Stimulated activated CD4-positive, alpha-beta T cell treated with anti-CD3 and anti-CD28 coated beads, Interleukin-2, amount 100 ng/mL, for 48 hours (primary cell): ENCODE results near the gene AKR1C4.
"Not testable (repeated sequence)": the region's sequence is repeated elsewhere in the genome, so short reads cannot be mapped to it uniquely, and the experiment has no call there.

Source experiments
- DNase-seq, 2 donors: peaks; one replicate each; pipeline ENCODE4 v3.0.0-alpha.2; 2020

Gene AKR1C4

GRCh38 chr10:5209776-5210175 is 13.1 kb downstream of the AKR1C4 start:
- not testable (repeated sequence) for DNase-seq

DNA sequence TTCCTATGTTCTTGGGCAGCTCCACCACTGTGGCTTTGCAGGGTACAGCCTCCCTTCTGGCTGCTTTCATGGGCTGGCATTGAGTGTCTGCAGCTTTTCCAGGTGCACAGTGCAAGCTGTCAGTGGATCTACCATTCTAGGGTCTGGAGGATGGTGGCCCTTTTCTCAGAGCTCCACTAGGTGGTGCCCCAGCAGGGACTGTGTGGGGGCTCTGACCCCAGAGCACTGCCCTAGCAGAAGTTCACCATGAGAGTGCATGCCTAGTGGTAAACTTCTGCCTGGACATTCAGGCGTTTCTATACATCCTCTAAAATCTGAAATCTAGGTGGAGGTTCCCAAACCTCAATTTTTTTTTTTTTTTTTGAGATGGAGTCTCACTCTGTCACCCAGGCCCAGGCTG is 13.6 kb downstream of the AKR1C4 start:
- DNase-seq = not testable (repeated sequence)

- no peak for DNase-seq
Measured at GRCh38 chr10:5211696-5212536, 15.3 kb downstream of the AKR1C4 start.

GRCh38 chr10:5216801-5217200 is 20.2 kb downstream of the AKR1C4 start:
- DNase-seq = no peak

DNA sequence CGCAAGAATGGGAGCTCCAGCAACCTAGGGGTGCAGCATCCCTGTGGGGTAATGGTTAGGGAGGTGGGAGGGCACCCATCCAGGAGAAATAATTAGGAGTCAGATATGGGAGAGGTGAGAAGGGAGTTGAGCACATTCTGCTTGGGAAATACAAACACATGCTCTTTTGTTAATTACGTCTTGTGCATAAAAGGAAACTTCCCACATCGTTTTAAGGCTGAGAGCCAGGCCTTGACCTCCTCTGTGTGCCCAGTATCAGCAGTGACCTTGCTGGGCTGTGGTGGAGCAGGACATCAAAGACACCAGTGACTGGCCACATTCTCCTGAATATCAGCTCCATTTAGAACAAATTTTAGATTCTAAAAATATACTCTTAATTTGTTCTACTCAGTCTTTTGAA is 22.6 kb downstream of the AKR1C4 start:
- DNase-seq = no peak

- not testable (repeated sequence) for DNase-seq
Measured at GRCh38 chr10:5222942-5223341, 26.3 kb downstream of the AKR1C4 start.

- no peak for DNase-seq
Measured at GRCh38 chr10:5229019-5229418, 32.4 kb downstream of the AKR1C4 start.

DNA sequence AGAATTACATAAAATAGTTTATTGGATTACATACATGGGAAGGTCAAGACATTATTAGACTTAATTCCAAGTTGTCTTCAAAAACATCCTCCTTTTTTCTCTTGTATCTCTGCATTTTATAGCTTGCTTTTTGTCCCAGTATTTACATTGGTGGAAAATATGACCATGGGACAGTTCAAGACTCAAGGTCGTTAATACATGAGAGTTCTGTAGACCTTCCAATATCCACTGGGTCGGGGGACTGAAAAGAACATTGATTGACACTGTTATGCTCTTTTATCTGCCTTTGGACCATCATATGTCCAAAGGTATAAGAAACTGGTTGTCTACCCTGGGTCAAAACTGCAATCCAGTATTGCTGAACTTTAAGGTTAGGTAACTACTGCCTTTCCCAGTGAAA is 36.7 kb downstream of the AKR1C4 start:
- DNase-seq = no peak

DNA sequence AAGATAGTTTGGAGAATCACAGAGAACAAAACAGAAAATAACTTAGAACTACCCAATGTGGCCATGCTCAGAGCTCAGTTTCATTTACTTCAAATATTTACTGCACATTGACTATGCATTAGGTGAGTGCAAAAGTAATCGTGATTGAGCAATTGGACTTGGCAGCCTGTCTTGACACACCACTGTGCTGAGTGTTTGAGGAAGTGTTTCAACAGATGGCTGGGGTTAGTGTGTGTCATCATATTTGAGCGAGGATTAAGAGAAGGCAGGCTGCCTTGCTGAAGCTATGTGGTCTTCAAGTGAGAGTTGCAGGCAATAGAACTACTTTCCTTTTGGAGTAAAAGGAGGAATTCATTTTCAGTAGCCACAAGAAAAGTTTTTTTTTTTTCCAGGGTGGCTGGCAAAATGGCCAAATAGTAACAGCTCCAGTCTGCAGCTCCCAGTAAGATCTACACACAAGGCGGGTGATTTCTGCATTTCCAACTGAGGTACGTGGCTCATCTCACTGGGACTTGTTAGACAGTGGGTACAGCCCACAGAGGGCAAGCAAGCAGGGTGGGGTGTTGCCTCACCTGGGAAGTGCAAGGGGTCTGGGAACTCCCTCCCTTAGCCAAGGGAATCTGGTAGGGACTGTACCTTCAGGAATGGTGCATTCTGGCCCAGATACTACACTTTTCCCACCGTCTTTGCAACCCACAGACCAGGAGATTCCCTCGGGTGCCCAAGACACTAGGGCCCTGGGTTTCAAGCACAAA is 37.6 kb downstream of the AKR1C4 start:
- no peak for DNase-seq

GRCh38 chr10:5237541-5237940 is 40.9 kb downstream of the AKR1C4 start:
- DNase-seq = not testable (repeated sequence)

GRCh38 chr10:5242585-5242984 is 45.9 kb downstream of the AKR1C4 start:
- DNase-seq = no peak

DNA sequence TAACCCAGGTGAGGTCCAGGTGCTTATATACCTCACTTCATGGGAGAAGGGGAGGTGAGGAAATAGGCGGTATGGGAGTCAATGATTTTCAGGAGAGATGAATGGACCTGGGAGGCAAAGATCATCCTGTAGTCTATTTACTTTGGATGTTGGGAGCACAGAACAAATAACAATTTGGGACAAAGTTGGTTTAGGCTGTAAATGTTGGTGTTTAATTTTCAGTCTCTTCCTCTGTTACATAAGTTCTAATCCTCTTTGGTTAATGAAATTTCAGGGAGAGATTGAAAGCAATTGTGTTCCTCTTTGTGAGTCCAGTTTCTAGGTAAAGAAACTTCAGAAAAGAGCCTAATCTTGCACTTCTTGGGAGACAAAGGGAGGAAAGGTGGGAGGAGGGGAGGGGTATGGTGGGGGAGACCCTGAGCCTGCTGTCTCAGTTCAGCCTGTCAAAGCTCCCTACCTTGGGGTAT is 46.9 kb downstream of the AKR1C4 start:
- no peak for DNase-seq

- no peak for DNase-seq
Measured at GRCh38 chr10:5252177-5253037, 55.8 kb downstream of the AKR1C4 start.

- no peak for DNase-seq
Measured at GRCh38 chr10:5254488-5254887, 57.9 kb downstream of the AKR1C4 start.

DNA sequence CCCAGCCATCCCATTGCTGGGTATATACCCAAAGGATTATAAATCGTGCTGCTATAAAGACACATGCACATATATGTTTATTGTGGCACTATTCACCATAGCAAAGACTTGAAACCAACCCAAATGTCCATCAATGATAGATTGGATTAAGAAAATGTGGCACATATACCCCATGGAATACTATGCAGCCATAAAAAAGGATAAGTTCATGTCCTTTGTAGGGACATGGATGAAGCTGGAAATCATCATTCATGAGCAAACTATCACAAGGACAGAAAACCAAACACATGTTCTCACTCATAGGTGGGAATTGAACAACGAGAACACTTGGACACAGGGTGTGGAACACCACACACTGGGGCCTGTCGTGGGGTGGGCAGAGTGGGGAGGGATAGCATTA is 61.1 kb downstream of the AKR1C4 start:
- not testable (repeated sequence) for DNase-seq

DNA sequence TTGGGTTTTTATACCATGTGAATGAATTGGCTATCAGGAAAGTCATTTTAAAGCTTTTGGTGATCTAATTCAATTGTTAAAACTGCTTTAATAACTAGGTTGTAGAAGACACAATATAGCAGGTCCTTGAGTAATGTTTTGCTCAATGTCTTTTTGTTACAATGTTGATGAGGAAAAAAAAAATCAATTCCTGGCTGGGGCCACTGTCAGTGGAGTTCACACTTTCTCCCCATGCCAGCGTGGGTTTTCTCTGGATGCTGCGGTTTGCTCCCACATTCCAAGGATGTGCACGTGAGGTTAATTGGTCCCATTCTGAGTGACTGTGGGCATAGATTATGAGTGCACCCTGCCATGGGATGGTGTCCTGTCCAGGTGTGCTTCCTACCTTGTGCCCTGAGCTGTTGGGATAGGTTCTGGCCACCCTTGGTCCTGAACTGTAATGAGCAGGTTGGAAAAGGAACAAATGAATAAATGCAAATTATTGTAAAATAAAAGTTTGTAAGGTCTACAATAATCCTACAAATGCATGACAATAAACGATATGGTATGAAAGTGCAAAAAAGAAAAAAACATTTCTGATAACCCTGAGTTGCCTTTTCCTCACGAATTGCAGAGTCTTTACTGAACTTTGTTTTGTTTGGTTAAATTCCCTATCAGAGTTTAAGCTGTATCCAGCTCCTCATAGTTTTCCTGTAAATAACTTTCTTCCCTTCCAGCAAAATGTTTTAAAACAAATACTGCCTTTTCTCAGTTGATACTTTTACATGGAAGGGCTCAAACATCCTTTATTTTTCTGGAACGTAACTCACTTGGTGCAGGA is 62.7 kb downstream of the AKR1C4 start:
- DNase-seq = no peak

DNA sequence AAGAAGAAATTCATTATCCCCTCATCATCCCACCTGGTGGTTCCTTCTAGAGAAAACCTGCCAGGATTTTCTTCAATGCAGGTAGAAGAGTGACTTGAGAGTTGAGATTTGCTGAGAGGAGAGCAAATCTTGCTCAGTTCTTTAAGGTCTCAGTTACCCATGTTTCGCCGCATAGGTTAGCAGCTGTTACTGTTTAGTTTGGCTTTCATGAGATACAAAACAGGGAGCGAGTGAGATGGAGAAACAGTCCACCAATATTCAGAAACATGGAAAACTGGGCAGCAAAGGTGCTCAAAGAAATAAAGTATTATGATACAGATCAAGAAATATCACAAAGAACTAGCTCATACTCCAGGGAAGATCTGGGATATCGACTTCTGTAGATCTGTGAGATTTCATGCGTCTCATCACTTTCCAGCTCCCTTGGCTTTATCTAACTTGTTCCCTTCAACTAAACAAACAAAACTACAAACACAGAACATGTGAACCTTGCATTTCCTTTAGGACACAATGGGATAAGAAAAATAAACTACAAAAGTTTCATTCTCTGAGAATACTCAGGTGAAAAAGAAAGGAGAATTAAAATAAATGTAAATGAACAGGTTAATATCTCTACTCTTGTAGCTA is 63.4 kb downstream of the AKR1C4 start:
- no peak for DNase-seq

- DNase-seq = no peak
Measured at GRCh38 chr10:5260828-5261227, 64.2 kb downstream of the AKR1C4 start.

- no peak for DNase-seq
Measured at GRCh38 chr10:5265139-5265538, 68.5 kb downstream of the AKR1C4 start.

DNA sequence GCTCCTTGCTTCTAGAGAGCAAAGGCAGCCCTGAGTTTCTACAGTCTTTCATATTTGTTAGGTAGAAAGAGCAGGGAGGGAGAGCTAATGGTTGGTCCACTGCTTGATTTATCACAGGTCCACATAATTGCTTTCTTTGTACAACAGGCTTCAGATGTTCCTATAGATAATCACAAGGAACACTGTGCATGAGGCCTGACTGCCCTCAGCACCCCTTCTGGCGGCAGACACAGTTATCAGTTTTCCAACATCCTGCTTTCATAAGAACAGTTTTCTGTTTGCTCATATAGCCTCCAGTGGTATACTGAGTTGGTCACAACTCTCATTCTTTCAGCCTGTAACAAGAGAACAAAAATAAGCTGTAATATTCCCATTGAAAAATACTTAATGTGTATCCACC is 69.7 kb downstream of the AKR1C4 start:
- no peak for DNase-seq

DNA sequence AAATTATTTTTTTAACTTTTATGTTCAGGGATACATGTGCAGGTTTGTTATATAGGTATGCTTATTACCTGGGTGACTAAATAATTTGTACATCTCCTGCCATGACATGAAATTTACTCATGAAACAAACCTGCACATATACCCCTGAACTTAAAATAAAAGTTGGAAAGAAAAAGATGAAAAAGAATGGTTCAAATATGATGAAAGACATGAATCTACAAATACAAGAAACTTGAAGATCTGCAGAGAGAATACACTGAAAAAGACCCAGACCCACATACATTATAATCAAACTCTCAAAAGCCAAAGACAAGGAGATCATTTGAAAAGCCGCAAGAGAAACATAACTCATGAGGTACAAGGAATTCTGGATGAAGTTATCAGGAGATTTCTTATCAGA is 70.2 kb downstream of the AKR1C4 start:
- DNase-seq = no peak

- no peak for DNase-seq
Measured at GRCh38 chr10:5268234-5268633, 71.6 kb downstream of the AKR1C4 start.
